Endothelial cell (in vitro differentiated cells): Measurements from ENCODE around the gene SRGAP2. TPM values are rescaled to one million over a fixed set of nuclear protein-coding genes. Genes with fewer than 3 reads are reported as not detected.
"Not testable (repeated sequence)": the region's sequence is repeated elsewhere in the genome, so short reads cannot be mapped to it uniquely, and the experiment has no call there.

ENCODE experiments used
- DNase-seq: peaks from one replicate; pipeline ENCODE4 v3.0.0; 2021; ENCODE audit warnings: low spot score
- H3K27ac Mint-ChIP-seq: one replicate; pipeline ENCODE4 v1.8.0; 2021; ENCODE audit warnings: mixed read lengths, inconsistent platforms; ENCODE audit not compliant: unreplicated experiment
- H3K27me3 Mint-ChIP-seq: one replicate; pipeline ENCODE4 v1.8.0; 2021; ENCODE audit warnings: mild to moderate bottlenecking, moderate library complexity, mixed read lengths, inconsistent platforms; ENCODE audit not compliant: unreplicated experiment
- H3K36me3 Mint-ChIP-seq: one replicate; pipeline ENCODE4 v1.8.0; 2021; ENCODE audit warnings: mild to moderate bottlenecking, low read depth, mixed read lengths, inconsistent platforms; ENCODE audit not compliant: unreplicated experiment
- H3K4me1 Mint-ChIP-seq: one replicate; pipeline ENCODE4 v1.8.0; 2021; ENCODE audit warnings: mild to moderate bottlenecking, mixed read lengths, inconsistent platforms; ENCODE audit not compliant: unreplicated experiment
- H3K4me3 Mint-ChIP-seq: one replicate; pipeline ENCODE4 v1.8.0; 2021; ENCODE audit warnings: mild to moderate bottlenecking, mixed read lengths, inconsistent platforms; ENCODE audit not compliant: unreplicated experiment
- H3K9me3 Mint-ChIP-seq: one replicate; pipeline ENCODE4 v1.8.0; 2021; ENCODE audit warnings: mixed read lengths, inconsistent platforms; ENCODE audit not compliant: unreplicated experiment
- total RNA-seq: library from RNA; stranded (reverse); fragmentation: NEBNext Ultra II Directional; extraction: Animal tissue kit (Norgen Biotek cat#: 25700); gene quantifications from one replicate; pipeline ENCODE4 v1.2.1, GENCODE V29; 2021; ENCODE audit not compliant: unreplicated experiment

Gene SRGAP2
- total RNA-seq, 1 donor from 2014 or later = 218 TPM

GRCh38 chr1:206183788-206184187 is 19.6 kb upstream of the SRGAP2 start:
- not testable (repeated sequence) for H3K27ac Mint-ChIP-seq, DNase-seq, H3K4me3 Mint-ChIP-seq, H3K4me1 Mint-ChIP-seq, H3K36me3 Mint-ChIP-seq, H3K9me3 Mint-ChIP-seq, H3K27me3 Mint-ChIP-seq

DNA sequence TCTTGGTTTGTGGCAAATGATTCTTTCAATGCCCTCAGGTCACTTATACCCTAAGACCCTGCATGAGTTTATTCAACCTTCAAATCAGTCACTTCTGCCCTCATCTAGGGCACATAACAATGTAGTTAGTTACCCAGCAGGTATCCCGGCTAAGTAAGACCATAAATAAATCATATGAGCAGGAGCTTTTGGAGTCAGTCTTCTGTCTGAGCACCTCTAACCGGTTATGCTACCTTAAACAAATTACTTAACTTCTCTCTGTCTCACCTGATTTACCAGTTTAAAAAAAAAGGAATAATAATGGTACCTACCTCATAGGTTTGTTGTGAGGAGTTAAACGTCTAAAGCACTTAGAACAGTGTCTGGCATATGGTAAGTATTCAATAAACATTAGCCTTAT is 17.6 kb upstream of the SRGAP2 start:
- not testable (repeated sequence) for H3K4me3 Mint-ChIP-seq, H3K27me3 Mint-ChIP-seq, H3K36me3 Mint-ChIP-seq, H3K9me3 Mint-ChIP-seq, DNase-seq, H3K4me1 Mint-ChIP-seq, H3K27ac Mint-ChIP-seq

- H3K4me3 Mint-ChIP-seq, DNase-seq, H3K9me3 Mint-ChIP-seq, H3K4me1 Mint-ChIP-seq, H3K27me3 Mint-ChIP-seq, H3K36me3 Mint-ChIP-seq: not testable (repeated sequence)
- peak overlapping the region; percentile 81 for H3K27ac Mint-ChIP-seq
These were observed 16.5 kb upstream of the SRGAP2 start for GRCh38 chr1:206186826-206187225.

GRCh38 chr1:206195182-206195581 is 8.2 kb upstream of the SRGAP2 start:
- H3K4me3 Mint-ChIP-seq, H3K4me1 Mint-ChIP-seq, H3K27me3 Mint-ChIP-seq: not testable (repeated sequence)

DNA sequence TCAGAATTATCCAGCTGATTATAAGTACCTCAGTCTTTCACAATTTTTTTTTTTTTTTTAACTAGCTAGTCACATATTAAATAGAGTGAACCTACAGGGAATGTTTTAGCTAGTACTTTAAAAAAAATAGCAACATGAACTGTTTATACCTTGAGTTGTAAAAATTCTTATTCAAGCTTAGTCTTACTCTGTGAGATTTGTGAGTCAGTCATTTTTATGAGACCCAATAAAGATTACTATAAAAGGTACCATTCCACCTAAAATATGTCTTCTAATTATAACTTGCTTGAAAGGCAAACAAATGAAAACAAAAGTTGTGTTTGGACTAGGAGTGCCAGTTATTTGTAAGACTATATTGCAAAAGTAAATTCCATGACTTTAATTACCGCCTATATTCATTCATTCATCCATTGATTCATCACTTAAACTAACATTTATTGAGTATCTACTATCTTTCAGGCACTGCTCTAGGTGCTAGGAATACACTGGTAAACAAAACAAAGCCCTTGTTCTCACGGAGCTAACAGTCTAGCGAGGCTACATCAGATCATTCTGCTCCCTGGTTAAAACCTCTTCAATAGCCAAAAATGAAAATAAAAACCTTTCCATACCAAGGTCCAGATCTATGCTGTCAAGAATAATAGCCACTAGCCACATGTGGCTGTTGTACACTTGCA is 6.5 kb upstream of the SRGAP2 start:
- not testable (repeated sequence) for DNase-seq, H3K9me3 Mint-ChIP-seq, H3K27ac Mint-ChIP-seq, H3K27me3 Mint-ChIP-seq, H3K36me3 Mint-ChIP-seq, H3K4me3 Mint-ChIP-seq, H3K4me1 Mint-ChIP-seq

More at GRCh38 chr1:206195182-206195581, 8.2 kb upstream of the SRGAP2 start:
- H3K9me3 Mint-ChIP-seq, DNase-seq, H3K36me3 Mint-ChIP-seq, H3K27ac Mint-ChIP-seq: not testable (repeated sequence)

DNA sequence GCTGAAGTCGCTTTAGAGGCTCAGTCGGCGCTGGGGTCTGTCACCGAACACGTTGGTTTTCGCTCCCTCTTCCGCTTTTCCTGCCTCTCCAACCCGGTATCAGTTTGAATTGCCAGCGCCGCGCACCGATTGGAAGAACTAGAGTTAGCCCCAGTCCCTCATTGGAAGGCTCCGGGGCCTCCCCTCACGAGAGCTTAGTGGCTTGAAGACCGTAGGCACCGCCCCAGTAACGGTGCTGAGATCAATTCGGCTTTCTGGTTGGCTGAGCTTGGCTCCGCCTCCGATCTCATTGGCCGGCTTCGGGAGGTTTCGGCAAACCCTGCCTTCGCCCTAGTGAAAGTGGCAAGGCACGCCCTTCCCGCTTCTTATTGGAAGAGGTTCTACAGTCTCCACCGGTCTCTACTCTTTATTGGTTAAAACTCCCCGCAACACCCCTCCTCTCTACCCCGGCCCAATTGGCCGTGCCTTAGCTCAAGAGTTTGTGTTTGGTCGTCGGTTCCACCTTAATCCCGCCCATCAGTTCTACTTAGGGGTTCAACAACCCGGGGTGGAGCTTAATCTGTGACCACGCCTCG is 465 bp upstream of the SRGAP2 start, which contains the start of gene FAM72A:
Gene FAM72A, minus strand, starts transcription at position 51 of the 575 bp plus-strand sequence. CDS start 814 bp downstream, outside the sequence.
- Mint-ChIP-seq H3K27ac (peak within 1 kb of the TSS; percentile 82), H3K4me3 (peak within 1 kb of the TSS; percentile 85)
- H3K9me3 Mint-ChIP-seq, H3K36me3 Mint-ChIP-seq, H3K4me1 Mint-ChIP-seq, H3K27me3 Mint-ChIP-seq: not testable (repeated sequence)
- DNase-seq = peak; percentile 91

- H3K4me3 Mint-ChIP-seq, H3K4me1 Mint-ChIP-seq, H3K36me3 Mint-ChIP-seq, H3K27ac Mint-ChIP-seq, H3K9me3 Mint-ChIP-seq, H3K27me3 Mint-ChIP-seq: not testable (repeated sequence)
- DNase-seq = peak; percentile 3
These were observed 794 bp downstream of the SRGAP2 start for GRCh38 chr1:206204159-206204511.

DNA sequence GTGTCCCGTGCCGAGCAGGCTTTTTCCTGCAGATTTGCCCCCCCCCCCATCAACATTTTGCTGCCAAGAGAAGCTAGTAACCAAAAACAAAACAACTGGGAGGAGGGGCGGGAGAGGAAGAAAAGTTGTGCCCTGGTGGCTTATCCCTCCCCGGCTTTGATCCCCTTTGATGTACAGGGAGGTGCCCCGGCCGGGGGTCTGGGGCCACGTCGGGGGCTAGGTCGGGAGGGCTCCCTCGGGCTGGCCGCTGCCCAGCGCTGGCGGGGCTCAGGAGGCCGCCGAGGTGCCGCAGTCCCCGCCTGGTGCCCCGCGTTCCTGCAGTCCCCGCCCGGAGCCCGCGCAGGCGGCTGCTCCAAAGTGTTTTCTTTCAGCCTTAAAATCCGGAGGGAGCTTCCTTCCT is 1.5 kb downstream of the SRGAP2 start:
- peak overlapping the region; percentile 90 for H3K4me3 Mint-ChIP-seq
- DNase-seq = peak; percentile 32
- H3K9me3 Mint-ChIP-seq, H3K27me3 Mint-ChIP-seq, H3K36me3 Mint-ChIP-seq, H3K4me1 Mint-ChIP-seq: not testable (repeated sequence)
- H3K27ac Mint-ChIP-seq = peak overlapping the region; percentile 93

DNA sequence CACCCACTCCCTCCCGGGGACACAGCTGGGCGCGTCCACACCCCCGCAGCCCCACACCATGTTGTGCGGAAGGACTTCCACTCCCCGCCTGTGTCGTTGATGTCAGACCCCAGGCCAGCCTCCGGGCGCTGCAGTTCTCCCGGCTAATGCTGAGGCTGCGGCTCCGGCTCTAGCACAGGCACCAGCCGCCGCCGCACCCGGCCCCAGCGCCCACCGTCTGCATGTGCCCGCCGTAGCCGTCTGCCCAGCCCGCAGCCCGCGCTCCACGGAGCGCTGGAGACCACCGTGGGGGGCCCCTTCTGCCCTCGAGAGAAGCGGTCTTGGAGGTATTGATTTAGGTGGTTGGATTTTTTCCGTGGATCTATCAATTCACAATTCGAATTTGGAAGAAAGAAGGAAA is 2.2 kb downstream of the SRGAP2 start:
- not testable (repeated sequence) for H3K4me3 Mint-ChIP-seq, H3K4me1 Mint-ChIP-seq, H3K9me3 Mint-ChIP-seq, H3K27ac Mint-ChIP-seq, H3K36me3 Mint-ChIP-seq, H3K27me3 Mint-ChIP-seq
- peak; percentile 16 for DNase-seq

DNA sequence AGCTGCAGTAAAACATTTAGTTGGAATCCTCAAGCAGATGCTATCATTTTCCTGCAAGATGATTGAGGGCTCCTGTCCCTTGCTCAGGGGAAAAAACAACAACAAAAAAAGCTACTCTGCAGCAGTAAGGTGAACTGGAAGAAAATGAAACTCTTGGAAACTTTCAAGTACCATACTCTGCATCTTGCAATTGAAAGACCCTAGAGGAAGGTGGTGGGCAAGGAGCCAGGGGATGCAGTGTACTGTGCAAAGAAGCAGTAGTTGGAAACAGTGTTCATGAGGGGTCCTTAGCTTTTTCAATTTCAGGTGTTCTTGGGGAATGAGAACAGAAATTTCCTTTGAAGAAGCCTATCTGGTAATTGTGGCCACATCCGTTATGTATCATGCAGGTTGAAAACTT is 7.5 kb downstream of the SRGAP2 start:
- not testable (repeated sequence) for DNase-seq, H3K4me3 Mint-ChIP-seq, H3K9me3 Mint-ChIP-seq

DNA sequence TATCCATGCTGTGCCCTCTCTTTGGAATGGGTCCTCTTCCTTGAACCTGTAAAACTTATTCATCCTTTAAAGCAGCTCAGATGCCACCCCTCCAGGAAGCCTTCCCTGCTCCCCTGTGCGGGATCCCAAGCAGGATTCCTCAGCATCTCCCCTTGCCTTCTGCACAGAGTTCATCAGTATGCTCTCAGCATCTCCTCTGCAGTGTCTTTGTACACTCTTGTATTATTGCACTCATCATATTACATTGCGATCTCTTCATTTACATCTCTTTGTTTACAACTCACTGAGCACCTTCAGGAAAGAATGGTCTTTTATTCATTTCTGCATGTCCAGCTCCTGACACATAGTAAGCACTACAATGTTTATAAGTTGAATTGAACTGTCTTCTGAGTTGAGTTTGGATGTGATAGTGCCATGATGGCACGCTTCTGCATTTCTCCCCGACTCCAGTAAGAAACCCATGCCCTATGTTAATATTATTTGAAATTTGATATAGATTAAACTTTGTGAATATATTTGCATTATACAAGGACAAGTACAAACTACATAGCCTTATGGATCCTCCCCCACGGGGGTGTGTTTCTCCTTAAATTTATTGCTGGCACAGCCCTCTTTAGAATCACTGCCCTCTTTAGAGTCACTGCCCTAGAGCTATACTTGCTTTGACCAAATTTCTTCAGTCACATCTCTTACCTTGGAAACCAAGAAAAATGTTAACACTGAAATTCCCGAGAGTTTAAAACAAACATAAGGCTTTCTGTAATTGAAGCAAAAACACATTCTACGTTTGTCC is 12.5 kb downstream of the SRGAP2 start:
- H3K4me1 Mint-ChIP-seq, H3K9me3 Mint-ChIP-seq, H3K27ac Mint-ChIP-seq, H3K4me3 Mint-ChIP-seq, H3K27me3 Mint-ChIP-seq, H3K36me3 Mint-ChIP-seq, DNase-seq: not testable (repeated sequence)

More for the DNA sequence above, 7.5 kb downstream of the SRGAP2 start:
- not testable (repeated sequence) for H3K4me1 Mint-ChIP-seq, H3K36me3 Mint-ChIP-seq, H3K27me3 Mint-ChIP-seq, H3K27ac Mint-ChIP-seq

- H3K9me3 Mint-ChIP-seq = not testable (repeated sequence)
These were observed 14.9 kb downstream of the SRGAP2 start for GRCh38 chr1:206218285-206218684.

More at GRCh38 chr1:206218285-206218684, 14.9 kb downstream of the SRGAP2 start:
- not testable (repeated sequence) for H3K36me3 Mint-ChIP-seq, H3K27me3 Mint-ChIP-seq, H3K4me3 Mint-ChIP-seq, H3K27ac Mint-ChIP-seq, H3K4me1 Mint-ChIP-seq, DNase-seq
